Activated naive CD8-positive, alpha-beta T cell treated with anti-CD3 and anti-CD28 coated beads for 36 hours (primary cell): Measurements from ENCODE around the gene ZNF697. TPM values are rescaled to one million over a fixed set of nuclear protein-coding genes. Genes with fewer than 3 reads are reported as not detected.
"Not testable (repeated sequence)": the region's sequence is repeated elsewhere in the genome, so short reads cannot be mapped to it uniquely, and the experiment has no call there.

Experiments used
- DNase-seq: peaks from one replicate; pipeline ENCODE4 v3.0.0; 2021
- H3K27ac Mint-ChIP-seq: one replicate; pipeline ENCODE4 v1.8.0; 2022; ENCODE audit warnings: mild to moderate bottlenecking, moderate library complexity, mixed read lengths
- H3K27me3 Mint-ChIP-seq: one replicate; pipeline ENCODE4 v1.8.0; 2022; ENCODE audit warnings: mild to moderate bottlenecking, mixed read lengths
- H3K36me3 Mint-ChIP-seq: one replicate; pipeline ENCODE4 v1.8.0; 2021; ENCODE audit warnings: mild to moderate bottlenecking, mixed read lengths
- H3K4me1 Mint-ChIP-seq: one replicate; pipeline ENCODE4 v1.8.0; 2021; ENCODE audit warnings: mixed read lengths
- H3K4me3 Mint-ChIP-seq: one replicate; pipeline ENCODE4 v1.8.0; 2022; ENCODE audit warnings: mild to moderate bottlenecking, moderate library complexity, mixed read lengths
- H3K9me3 Mint-ChIP-seq: one replicate; pipeline ENCODE4 v1.8.0; 2022; ENCODE audit warnings: mixed read lengths
- total RNA-seq, 2 experiments: library from RNA; stranded (reverse); gene quantifications; one replicate each; pipeline ENCODE4 v1.2.3, GENCODE V29; 2021

The ZNF697 gene
- total RNA-seq, 2 experiments from 2014 or later = 0.91 to 1.1 TPM

DNA sequence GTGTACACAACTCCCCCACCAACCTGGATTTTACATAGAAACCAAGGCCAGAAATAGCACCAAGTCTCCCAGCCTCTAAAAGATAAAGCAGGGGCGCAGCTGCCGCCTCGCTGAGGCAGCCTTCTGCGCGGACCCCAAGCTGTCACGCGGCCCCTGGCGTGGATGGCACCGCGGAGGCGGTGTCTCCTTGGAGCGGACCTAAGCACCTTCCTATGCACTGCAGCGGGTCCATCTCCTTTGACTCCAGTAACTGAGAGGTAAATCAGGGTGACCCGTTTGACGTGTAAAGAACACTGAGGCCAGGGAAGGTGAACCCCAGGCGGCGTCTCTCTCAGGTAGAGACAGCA, 17.0 kb downstream of the ZNF697 start:
- H3K36me3 Mint-ChIP-seq = no peaks in the 10 kb centered on the region
- no peaks in the 10 kb centered on the region for H3K4me1 Mint-ChIP-seq
- H3K27me3 Mint-ChIP-seq = peaks cover 66% of the 10 kb centered on the region
- H3K9me3 Mint-ChIP-seq = no peaks in the 10 kb centered on the region
- DNase-seq = no peak
- H3K27ac Mint-ChIP-seq = no peak overlapping the region
- no peak overlapping the region for H3K4me3 Mint-ChIP-seq

DNA sequence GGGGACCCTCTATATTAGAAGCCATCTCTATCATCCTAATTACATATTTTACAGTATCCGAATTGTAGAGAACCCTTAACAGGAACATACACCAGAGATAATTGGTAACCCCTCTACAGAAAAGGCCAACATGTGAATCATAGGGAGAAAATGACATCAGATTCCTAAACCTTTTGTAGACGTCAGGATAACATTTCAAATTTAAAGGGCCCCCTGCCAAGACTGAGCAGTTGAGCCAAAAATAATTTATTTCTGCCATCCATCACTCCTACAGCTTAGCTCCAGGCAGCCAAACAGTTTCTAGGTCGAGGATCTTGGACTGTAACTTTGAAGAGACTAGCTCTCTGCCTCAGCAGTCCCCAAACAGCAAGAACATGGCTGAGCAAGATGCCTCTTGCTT, 21.2 kb downstream of the ZNF697 start:
- Mint-ChIP-seq H3K9me3 (no peaks in the 10 kb centered on the region), H3K27ac (no peak overlapping the region), H3K27me3 (peaks cover 41% of the 10 kb centered on the region), H3K36me3 (peaks cover 4% of the 10 kb centered on the region), H3K4me1 (peaks cover 2% of the 10 kb centered on the region), H3K4me3 (no peak overlapping the region)
- no peak for DNase-seq

DNA sequence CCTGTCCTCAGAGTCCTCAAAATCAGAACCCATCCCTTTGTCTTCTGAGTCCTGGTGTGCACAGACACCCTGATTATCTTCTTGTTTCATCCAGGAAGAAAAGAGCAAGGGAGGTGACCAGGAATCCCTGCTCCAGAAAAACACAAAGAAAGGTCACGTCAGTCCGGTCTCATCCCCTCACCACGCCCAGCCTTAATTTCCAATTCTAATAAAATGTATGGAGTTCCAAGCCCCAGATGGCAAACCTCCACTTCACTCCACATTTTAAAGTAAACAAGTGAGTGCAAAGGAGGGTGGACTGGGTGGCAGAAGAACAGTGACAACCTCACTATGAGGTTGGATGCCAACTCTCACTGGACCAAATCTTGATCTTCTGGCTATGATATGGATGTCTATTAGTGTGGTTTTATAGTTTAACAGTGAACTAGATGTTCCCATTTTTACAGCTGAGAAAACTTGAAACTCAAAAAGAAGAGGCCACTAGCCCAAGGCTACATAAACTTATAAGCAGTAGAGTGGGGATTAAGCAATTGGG, 22.0 kb downstream of the ZNF697 start:
- Mint-ChIP-seq H3K36me3 (peaks cover 4% of the 10 kb centered on the region), H3K4me1 (peaks cover 2% of the 10 kb centered on the region), H3K27me3 (peaks cover 34% of the 10 kb centered on the region), H3K4me3 (no peak overlapping the region), H3K9me3 (no peaks in the 10 kb centered on the region), H3K27ac (no peak overlapping the region)
- no peak for DNase-seq

DNA sequence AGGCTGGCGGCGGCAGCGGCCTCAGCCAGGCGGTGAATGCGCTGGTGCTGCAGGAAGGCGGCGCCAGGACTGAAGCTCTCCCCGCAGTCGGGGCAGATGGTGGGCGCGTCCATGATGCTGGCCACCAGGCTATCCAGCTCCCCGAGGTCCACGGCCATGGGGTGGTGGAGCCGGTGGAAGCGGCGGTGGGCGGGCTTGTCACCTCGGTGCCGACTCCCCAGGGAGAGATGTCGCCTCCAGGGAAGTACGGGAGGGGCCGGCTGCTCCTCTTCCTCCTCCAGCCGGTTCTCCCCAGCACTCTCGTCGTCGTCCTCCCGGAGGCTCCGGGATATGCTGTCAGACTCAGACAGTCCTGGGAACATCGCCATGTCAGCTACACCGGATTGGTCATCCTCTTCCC, 24.4 kb downstream of the ZNF697 start:
- no peaks in the 10 kb centered on the region for H3K9me3 Mint-ChIP-seq
- no peak overlapping the region for H3K4me3 Mint-ChIP-seq
- peaks cover 13% of the 10 kb centered on the region for H3K27me3 Mint-ChIP-seq
- DNase-seq = no peak
- peaks cover 2% of the 10 kb centered on the region for H3K4me1 Mint-ChIP-seq
- H3K36me3 Mint-ChIP-seq = peaks cover 4% of the 10 kb centered on the region
- no peak overlapping the region for H3K27ac Mint-ChIP-seq

DNA sequence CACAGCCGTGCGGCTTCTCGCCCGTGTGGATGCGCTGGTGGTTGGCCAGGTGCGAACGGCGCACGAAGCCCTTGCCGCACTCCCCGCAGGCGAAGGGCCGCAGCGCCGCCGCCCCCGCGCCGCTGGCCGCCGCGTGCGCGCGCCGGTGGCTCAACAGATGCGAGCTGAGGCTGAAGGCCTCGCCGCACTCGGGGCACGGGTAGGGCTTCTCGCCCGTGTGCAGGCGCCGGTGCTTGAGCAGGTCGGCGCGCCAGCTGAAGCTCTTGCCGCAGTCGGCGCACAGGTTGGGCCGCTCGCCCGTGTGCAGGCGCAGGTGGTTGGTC, 24.9 kb downstream of the ZNF697 start:
- no peaks in the 10 kb centered on the region for H3K9me3 Mint-ChIP-seq
- H3K4me3 Mint-ChIP-seq = no peak overlapping the region
- peaks cover 2% of the 10 kb centered on the region for H3K4me1 Mint-ChIP-seq
- H3K27ac Mint-ChIP-seq = no peak overlapping the region
- no peak for DNase-seq
- peaks cover 7% of the 10 kb centered on the region for H3K27me3 Mint-ChIP-seq
- H3K36me3 Mint-ChIP-seq = peaks cover 4% of the 10 kb centered on the region

DNA sequence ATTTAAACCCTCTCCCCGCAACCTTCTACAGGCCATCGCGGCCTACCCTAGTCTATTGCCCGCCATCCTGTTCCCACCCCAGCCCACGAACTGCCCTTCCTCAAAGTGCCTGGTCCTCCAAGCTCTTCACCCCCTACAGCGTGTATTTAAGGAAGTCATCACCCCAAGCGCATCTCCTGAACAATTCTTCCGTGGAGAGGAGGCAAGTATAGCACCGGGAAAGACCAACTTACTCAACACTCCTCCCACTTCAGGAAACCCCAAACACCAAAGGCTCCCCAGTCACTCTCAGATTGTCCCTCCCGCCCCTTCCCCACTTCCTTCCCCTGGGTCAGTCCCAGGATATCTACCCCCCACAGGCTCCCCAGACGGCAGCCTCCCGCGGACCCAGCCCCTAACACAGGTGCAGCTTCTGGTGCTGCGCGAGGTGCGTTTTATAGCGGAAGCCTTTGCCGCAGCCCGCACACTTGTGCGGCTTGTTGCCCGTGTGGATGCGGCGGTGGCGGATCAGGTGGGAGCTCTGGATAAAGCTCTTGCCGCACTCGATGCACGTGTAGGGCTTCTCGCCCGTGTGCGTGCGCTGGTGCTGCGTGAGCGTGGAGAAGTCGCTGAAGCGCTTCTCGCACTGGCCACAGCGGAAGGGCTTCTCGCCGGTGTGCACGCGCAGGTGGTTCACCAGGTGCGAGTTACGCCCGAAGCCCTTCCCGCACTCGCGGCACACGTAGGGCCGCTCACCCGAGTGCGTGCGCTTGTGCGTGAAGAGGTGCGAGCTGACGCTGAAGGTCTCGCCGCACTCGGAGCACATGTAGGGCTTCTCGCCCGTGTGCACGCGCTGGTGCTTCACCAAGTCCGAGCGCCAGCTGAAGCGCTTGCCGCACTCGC, 25.5 kb downstream of the ZNF697 start:
- Mint-ChIP-seq H3K9me3 (no peaks in the 10 kb centered on the region), H3K27me3 (peaks cover 3% of the 10 kb centered on the region), H3K36me3 (peaks cover 4% of the 10 kb centered on the region), H3K4me3 (no peak overlapping the region), H3K27ac (no peak overlapping the region), H3K4me1 (peaks cover 2% of the 10 kb centered on the region)
- DNase-seq = no peak

DNA sequence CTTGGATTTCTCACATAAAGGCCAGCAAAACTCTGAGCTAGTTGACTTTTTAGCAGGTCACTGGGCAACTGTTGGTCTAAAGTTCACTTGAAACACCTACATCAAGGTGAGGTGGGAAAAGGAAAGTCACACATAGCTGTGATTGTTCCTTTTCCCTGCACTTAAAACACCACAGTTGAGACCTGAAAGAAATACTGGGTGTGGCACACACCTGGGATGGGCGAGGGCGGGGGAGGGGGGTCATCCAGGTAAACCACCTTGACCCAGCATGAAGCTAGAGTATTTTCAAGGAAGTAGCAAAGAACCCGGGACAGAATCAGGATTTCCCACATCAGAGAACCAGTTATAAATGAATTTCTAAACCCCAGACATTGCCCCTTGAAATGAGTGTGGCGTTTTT, 26.4 kb downstream of the ZNF697 start:
- no peak overlapping the region for H3K4me3 Mint-ChIP-seq
- DNase-seq = no peak

DNA sequence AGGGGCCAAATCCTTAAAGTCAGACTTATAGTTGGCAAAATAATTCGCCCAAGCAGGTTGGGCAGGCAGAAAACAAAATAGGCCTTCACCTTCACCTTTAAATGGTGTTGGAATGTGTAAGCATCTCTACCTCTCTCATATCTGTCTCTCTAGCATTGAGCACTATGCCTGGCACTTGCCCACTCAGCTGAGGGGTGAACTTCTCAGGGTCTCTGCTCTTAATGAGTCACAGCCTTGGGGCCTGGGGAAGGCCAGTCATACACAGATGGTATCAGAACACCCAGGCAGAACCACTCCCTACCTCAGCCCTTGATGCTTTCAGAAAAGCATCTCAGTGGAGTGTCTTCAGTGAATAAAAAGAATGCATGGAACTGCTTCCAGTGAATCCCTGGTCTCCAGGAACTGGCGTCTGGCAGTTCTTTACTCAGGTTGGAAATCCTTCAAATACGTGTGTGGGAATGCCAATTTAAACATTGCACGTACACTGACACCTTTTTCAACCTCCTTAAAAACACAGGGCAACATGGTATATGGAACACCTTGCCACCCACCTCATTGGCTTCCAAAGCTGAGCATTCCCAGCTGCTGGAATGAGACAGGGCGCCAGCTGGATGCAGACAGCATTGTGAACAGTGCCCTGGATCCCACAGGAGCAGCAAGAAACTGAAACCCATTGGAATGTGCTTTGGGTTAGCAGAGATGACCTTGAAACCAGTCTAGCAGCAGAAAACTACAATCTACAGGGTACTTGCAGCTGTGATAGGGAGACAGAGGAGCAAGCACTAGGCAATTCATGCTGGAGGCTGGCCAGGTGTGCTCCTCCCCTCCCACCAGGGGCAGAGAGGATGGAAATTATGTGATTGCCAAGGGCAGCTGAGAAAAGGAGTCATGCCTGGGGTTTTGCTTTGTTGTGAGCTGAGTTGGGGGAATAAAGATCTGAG, 30.0 kb downstream of the ZNF697 start:
- H3K36me3 Mint-ChIP-seq = no peaks in the 10 kb centered on the region
- no peak overlapping the region for H3K27ac Mint-ChIP-seq
- no peaks in the 10 kb centered on the region for H3K27me3 Mint-ChIP-seq
- no peak for DNase-seq
- H3K4me3 Mint-ChIP-seq = no peak overlapping the region
- H3K9me3 Mint-ChIP-seq = no peaks in the 10 kb centered on the region
- peaks cover 2% of the 10 kb centered on the region for H3K4me1 Mint-ChIP-seq

More for the DNA sequence above, 26.4 kb downstream of the ZNF697 start:
- no peaks in the 10 kb centered on the region for H3K27me3 Mint-ChIP-seq
- peaks cover 4% of the 10 kb centered on the region for H3K36me3 Mint-ChIP-seq
- H3K9me3 Mint-ChIP-seq = no peaks in the 10 kb centered on the region
- H3K27ac Mint-ChIP-seq = no peak overlapping the region
- H3K4me1 Mint-ChIP-seq = peaks cover 2% of the 10 kb centered on the region

DNA sequence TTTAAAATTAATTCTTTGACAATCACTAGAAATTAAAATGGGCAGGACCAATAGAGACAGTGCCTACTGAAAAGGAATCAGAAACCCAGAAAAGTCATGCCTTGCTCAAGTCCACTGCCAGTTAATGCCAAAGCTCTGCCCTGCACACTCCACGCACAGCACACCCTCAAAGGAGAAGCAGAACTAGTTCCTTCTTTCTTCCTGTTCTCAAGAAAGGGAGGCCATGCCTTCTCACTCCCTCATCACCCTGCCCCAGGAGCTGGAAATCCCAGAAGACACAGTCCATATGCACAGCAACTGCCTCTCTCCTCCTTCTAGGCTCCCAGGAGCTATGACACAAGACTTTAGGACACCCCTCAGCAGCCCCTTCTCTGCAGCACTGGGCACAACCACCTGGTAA, 31.3 kb downstream of the ZNF697 start:
- DNase-seq, H3K36me3 Mint-ChIP-seq, H3K4me3 Mint-ChIP-seq, H3K9me3 Mint-ChIP-seq, H3K4me1 Mint-ChIP-seq, H3K27ac Mint-ChIP-seq, H3K27me3 Mint-ChIP-seq: not testable (repeated sequence)

DNA sequence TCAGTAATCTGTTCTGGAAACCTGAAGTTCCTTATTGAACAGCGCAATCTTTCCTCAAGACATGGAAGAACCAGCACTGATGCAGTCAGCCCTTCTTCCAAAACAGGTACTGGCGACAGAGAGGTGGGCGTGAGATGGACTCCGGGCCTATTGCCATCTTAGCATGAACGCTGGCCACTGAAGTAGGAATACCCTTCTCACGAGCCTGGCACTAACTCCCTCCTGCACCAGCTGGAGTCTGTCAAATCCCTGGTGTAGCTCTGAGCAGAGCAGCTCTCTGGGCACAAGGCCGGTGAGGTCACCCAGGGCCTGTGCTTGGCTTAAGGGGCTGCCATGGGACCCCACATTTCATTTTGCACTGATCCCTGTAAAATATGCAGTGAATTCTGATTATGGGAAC, 33.0 kb downstream of the ZNF697 start:
- not testable (repeated sequence) for DNase-seq, H3K4me3 Mint-ChIP-seq, H3K27ac Mint-ChIP-seq, H3K27me3 Mint-ChIP-seq, H3K9me3 Mint-ChIP-seq, H3K36me3 Mint-ChIP-seq, H3K4me1 Mint-ChIP-seq

DNA sequence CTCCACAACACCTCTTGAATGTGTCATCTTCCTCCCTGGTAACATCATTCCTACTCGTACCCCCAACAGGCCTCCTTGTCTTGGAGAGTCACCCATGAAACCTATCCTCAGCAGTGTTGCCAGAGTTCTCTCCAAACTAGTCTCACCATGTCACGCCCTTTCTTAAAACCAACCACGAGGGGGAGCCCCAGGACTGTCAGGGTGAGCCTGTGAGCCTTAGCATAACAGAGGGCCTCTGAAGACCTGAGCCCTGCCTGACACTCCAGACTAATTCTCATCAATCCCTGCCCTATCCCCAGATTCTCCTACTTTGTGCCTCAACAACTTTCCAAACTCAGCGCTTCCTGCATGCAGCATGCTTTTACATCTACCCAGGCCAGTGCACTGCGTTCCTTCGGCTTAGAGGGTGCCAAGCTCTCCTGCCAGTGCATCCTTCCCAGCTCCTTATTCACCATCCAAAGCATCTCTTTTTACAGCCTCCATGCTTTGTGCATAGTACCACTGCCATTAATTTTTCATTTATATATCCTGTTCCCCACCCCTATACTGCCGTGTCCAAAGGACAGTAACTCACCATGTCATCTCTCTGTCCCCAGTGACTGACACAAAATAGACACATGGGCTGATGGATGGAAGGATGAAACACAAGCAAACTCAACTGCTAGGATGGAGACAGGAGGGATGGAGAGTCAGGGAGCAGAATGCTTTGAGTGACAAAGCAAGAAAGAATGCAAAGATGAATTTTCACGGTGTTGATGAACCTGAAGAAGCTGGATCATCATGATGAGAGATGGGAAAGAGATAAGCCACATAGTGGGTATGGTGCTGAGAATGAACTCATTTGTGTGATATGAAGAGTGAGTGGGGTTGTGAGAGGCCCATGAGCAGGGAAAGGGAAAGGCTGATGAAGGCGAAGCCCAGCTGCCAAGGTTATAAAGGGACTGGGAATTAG, 34.0 kb downstream of the ZNF697 start:
- peak; percentile 74 for DNase-seq
- no peak overlapping the region for H3K27ac Mint-ChIP-seq
- no peaks in the 10 kb centered on the region for H3K9me3 Mint-ChIP-seq
- H3K4me1 Mint-ChIP-seq = no peaks in the 10 kb centered on the region
- peaks cover 9% of the 10 kb centered on the region for H3K27me3 Mint-ChIP-seq
- no peaks in the 10 kb centered on the region for H3K36me3 Mint-ChIP-seq
- H3K4me3 Mint-ChIP-seq = no peak overlapping the region

DNA sequence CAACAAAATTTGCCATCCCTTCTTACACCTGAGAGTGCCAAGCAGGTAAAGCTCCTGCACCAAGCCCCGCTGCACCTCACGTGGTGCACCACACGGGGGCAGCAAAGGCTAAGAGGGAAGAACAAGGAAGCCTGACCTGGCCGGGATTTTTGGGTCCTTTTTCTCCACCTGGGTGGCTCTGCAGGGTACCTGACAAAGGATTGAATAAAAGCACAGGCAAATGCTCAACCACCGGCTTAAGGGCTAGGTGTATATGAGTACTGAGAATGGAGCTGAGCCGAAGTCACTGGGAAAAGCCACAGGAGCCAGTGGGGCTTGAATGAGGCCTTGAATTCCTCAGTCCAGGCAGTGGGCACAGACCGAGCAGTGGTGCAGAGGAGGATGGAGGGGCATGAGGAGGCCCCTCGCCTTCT, 36.4 kb downstream of the ZNF697 start:
- Mint-ChIP-seq H3K36me3 (no peaks in the 10 kb centered on the region), H3K27ac (no peak overlapping the region), H3K9me3 (no peaks in the 10 kb centered on the region), H3K27me3 (peaks cover 14% of the 10 kb centered on the region), H3K4me1 (no peaks in the 10 kb centered on the region), H3K4me3 (no peak overlapping the region)
- DNase-seq = peak; percentile 73

DNA sequence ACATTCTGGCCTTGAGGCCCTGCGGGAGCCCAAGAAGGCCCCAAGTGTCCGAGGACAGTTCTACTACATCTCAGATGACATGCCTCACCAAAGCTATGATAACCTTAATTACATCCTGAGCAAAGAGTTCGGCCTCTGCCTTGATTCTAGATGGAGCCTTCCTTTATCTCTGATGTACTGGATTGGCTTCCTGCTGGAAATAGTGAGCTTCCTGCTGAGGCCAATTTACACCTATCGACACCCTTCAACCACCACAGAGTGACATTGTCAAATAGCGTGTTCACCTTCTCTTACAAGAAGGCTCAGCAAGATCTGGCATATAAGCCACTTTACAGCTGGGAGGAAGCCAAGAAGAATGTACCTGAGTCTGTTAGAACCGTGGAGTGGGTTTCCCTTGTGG, 39.2 kb downstream of the ZNF697 start:
- H3K27me3 Mint-ChIP-seq = peaks cover 18% of the 10 kb centered on the region
- not testable (repeated sequence) for H3K4me3 Mint-ChIP-seq, DNase-seq, H3K27ac Mint-ChIP-seq, H3K4me1 Mint-ChIP-seq, H3K9me3 Mint-ChIP-seq, H3K36me3 Mint-ChIP-seq

DNA sequence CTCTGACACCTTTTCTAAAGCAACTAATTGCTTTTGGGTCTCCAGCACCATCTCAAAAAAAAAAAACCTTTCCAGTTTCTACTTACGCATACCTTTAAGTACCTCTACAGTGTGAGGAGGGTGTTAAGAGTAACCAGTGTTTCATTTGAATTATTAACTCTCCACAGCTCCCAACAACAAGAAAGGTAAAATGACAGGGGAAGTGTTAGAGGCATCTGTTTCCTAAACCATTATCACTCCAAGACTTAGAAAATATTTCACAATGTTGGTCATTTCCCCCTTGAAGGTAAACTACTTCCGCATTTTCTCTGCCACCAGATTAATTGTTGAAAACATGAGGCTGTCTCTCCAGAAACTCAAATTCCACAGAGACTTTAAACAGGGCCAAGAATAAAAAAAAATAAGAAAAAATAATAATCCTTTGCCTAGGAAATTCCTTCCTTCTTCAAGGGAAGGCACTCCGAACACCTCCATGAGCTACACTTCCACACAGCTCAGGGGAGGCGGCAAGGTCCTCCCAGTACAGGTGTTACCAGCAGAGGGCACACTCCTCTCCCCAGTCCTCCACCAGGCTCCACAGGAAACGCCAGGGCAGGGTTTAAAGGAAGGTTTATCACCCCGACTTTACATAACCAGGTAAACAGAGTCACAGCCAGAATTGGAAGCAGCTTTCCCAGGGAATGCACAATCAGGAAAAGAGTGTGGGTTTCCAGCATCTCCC, 40.8 kb downstream of the ZNF697 start:
- not testable (repeated sequence) for H3K9me3 Mint-ChIP-seq, H3K36me3 Mint-ChIP-seq, H3K27ac Mint-ChIP-seq, H3K4me3 Mint-ChIP-seq, H3K4me1 Mint-ChIP-seq, DNase-seq
- peaks cover 23% of the 10 kb centered on the region for H3K27me3 Mint-ChIP-seq
